WTC11 (cell line): ENCODE results near the gene ACBD3. TPM values are rescaled to one million over a fixed set of nuclear protein-coding genes. Genes with fewer than 3 reads are reported as not detected.

ENCODE experiments used
- ATAC-seq: fragments of 200-7000 bp; cut with Tn5 transposase; 2 replicates; pipeline ENCODE4 v1.10.0; 2021; ENCODE audit warnings: mild to moderate bottlenecking, moderate library complexity
- CTCF ChIA-PET: fragments of 300-600 bp; sonication (Branson Sonifier 250); formaldehyde crosslinking; loops from one replicate; lab custom pipeline; 2021; ENCODE audit warnings: antibody characterized with exemption; lab: Charles Lee
- POLR2A ChIA-PET: fragments of 350-600 bp; sonication (Branson Sonifier 250); formaldehyde crosslinking; loops from one replicate; lab custom pipeline; 2021; ENCODE audit warnings: antibody characterized with exemption; lab: Charles Lee
- DNase-seq: peaks from one replicate; pipeline ENCODE4 v3.0.0; 2021; ENCODE audit warnings: low spot score
- H3K27ac Mint-ChIP-seq: 2 replicates; pipeline ENCODE4 v1.8.0; 2021; ENCODE audit warnings: mixed read lengths
- H3K27me3 Mint-ChIP-seq: 2 replicates; pipeline ENCODE4 v1.8.0; 2021; ENCODE audit warnings: low read depth, mild to moderate bottlenecking, moderate library complexity, mixed read lengths
- H3K36me3 Mint-ChIP-seq: 2 replicates; pipeline ENCODE4 v1.8.0; 2021; ENCODE audit warnings: mixed read lengths
- H3K4me1 Mint-ChIP-seq: 2 replicates; pipeline ENCODE4 v1.8.0; 2022; ENCODE audit warnings: mixed read lengths
- H3K4me3 Mint-ChIP-seq: 2 replicates; pipeline ENCODE4 v1.8.0; 2021; ENCODE audit warnings: mild to moderate bottlenecking, moderate library complexity, mixed read lengths
- H3K9me3 Mint-ChIP-seq: 2 replicates; pipeline ENCODE4 v1.8.0; 2021; ENCODE audit warnings: mixed read lengths
- CREB1 ChIP-seq: sonication (generic); formaldehyde crosslinking; IDR thresholded peaks from 2 replicates; pipeline ENCODE4 v1.8.0; 2023; ENCODE audit warnings: mild to moderate bottlenecking, missing genetic modification reagents
- CTCF ChIP-seq: fragments of 200-600 bp; IDR thresholded peaks from 2 replicates; pipeline ENCODE4 v1.8.0; 2022; ENCODE audit warnings: antibody characterized with exemption
- ETV6 ChIP-seq: sonication (generic); formaldehyde crosslinking; IDR thresholded peaks from 2 replicates; pipeline ENCODE4 v1.8.1; 2022; ENCODE audit warnings: mild to moderate bottlenecking, missing genetic modification reagents
- HMGA2 ChIP-seq: fragments of 250-450 bp; sonication (Bioruptor Pico); IDR thresholded peaks from 2 replicates; pipeline ENCODE4 v1.4.0; 2021; ENCODE audit warnings: mild to moderate bottlenecking, moderate library complexity
- MLX ChIP-seq: sonication (generic); formaldehyde crosslinking; IDR thresholded peaks from 2 replicates; pipeline ENCODE4 v1.8.1; 2023; ENCODE audit warnings: mild to moderate bottlenecking, missing genetic modification reagents, moderate library complexity
- PRDM15 ChIP-seq: sonication (generic); formaldehyde crosslinking; IDR thresholded peaks from 2 replicates; pipeline ENCODE4 v1.8.0; 2022; ENCODE audit warnings: missing genetic modification reagents
- PRRX2 ChIP-seq: fragments of 250-450 bp; sonication (Bioruptor Pico); IDR thresholded peaks from 2 replicates; pipeline ENCODE4 v1.8.0; 2021; ENCODE audit warnings: mild to moderate bottlenecking
- SOX15 ChIP-seq: fragments of 250-450 bp; sonication (Bioruptor Pico); IDR thresholded peaks from 2 replicates; pipeline ENCODE4 v1.9.0; 2021; ENCODE audit warnings: mild to moderate bottlenecking
- TEAD1 ChIP-seq: sonication (generic); formaldehyde crosslinking; IDR thresholded peaks from 2 replicates; pipeline ENCODE4 v1.8.0; 2022; ENCODE audit warnings: mild to moderate bottlenecking, missing genetic modification reagents
- ZBTB21 ChIP-seq: sonication (generic); formaldehyde crosslinking; IDR thresholded peaks from 2 replicates; pipeline ENCODE4 v1.8.1; 2023; ENCODE audit warnings: mild to moderate bottlenecking, missing genetic modification reagents, borderline replicate concordance
- ZNF396 ChIP-seq: fragments of 250-450 bp; sonication (Bioruptor Pico); IDR thresholded peaks from 2 replicates; pipeline ENCODE4 v1.8.0; 2021; ENCODE audit warnings: mild to moderate bottlenecking, moderate library complexity, borderline replicate concordance
- ZNF423 ChIP-seq: fragments of 250-450 bp; sonication (Bioruptor Pico); IDR thresholded peaks from 2 replicates; pipeline ENCODE4 v2.1.2; 2022; ENCODE audit warnings: mild to moderate bottlenecking, moderate library complexity
- total RNA-seq: library from RNA; stranded (reverse); gene quantifications from 3 replicates; pipeline ENCODE4 v1.2.3, GENCODE V29; 2021
- TF ChIP-seq, protein P1 (sequence below): sonication (generic); formaldehyde crosslinking; IDR thresholded peaks from 2 replicates; pipeline ENCODE4 v1.8.1; 2023; ENCODE audit warnings: mild to moderate bottlenecking, missing genetic modification reagents
- TF ChIP-seq, protein P2 (sequence below): sonication (generic); formaldehyde crosslinking; IDR thresholded peaks from 2 replicates; pipeline ENCODE4 v1.8.1; 2023; ENCODE audit warnings: mild to moderate bottlenecking, moderate library complexity, missing genetic modification reagents
- TF ChIP-seq, protein P3 (sequence below): sonication (generic); formaldehyde crosslinking; IDR thresholded peaks from 2 replicates; pipeline ENCODE4 v1.8.1; 2022; ENCODE audit warnings: mild to moderate bottlenecking, missing genetic modification reagents, moderate library complexity, borderline replicate concordance
- TF ChIP-seq, protein P4 (sequence below): sonication (generic); formaldehyde crosslinking; IDR thresholded peaks from 2 replicates; pipeline ENCODE4 v1.8.1; 2022; ENCODE audit warnings: low read depth, missing genetic modification reagents, borderline replicate concordance
- TF ChIP-seq, protein P5 (sequence below): fragments of 250-450 bp; sonication (Bioruptor Pico); IDR thresholded peaks from 2 replicates; pipeline ENCODE4 v1.9.0; 2021; ENCODE audit warnings: mild to moderate bottlenecking, borderline replicate concordance

ACBD3 gene
- total RNA-seq, 1 experiment from 2014 or later, result 38.9 TPM

DNA sequence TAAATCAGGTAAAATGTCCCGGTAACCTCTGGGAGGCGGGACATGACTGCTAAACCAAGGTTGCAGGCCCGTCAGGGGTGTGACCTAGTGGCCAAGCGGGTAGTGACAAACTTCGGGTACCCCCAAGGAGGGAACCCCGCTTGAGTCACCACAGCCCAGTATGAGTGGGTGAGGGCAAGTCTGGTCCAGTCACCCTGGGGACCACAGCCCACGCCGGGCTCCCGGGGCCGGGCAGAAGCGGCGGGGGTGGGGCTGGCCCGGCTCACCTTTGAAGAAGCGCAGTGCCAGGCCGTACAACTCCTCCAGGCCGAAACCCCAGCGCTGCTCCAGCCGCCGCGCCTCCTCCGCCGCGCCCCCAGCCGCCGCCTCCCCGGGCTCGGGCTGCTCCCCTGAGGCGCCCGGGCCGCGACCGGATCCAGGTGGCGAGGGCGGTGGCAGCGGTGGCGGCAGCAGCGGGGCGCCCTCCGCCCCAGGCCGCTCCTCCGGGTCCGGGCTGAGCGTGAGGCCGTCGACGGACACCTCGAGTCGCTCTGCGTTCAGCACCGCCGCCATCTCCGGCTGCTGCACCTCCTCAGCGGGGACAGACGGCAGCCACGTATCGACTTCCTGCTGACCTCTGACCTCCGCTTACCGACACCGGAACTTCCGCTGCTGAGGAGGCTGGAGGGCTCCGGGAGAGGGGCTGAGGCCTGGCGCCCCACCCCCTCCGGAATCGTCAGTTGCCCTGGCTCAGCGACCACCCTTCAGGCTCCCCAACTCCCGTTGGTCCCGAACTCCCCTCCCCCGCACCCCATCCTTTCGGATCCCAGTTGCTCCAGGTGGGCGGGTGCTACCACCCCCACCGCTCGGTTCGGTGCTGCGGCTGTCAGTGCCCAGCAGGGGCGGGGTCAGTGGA, at the start of gene ACBD3 (continued):
- TF ChIP-seq, protein P1, sequence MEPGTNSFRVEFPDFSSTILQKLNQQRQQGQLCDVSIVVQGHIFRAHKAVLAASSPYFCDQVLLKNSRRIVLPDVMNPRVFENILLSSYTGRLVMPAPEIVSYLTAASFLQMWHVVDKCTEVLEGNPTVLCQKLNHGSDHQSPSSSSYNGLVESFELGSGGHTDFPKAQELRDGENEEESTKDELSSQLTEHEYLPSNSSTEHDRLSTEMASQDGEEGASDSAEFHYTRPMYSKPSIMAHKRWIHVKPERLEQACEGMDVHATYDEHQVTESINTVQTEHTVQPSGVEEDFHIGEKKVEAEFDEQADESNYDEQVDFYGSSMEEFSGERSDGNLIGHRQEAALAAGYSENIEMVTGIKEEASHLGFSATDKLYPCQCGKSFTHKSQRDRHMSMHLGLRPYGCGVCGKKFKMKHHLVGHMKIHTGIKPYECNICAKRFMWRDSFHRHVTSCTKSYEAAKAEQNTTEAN (CRISPR knock-in tag), result no peak
- TF ChIP-seq CTCF, result no peak
- 0 out of 2 replicates have a peak, but pooled peaks have one; percentile 50 for TF ChIP-seq TEAD1 (CRISPR knock-in tag)
- TF ChIP-seq ETV6, result no peak
- TF ChIP-seq PRDM15, result no peak
- TF ChIP-seq, protein P2, sequence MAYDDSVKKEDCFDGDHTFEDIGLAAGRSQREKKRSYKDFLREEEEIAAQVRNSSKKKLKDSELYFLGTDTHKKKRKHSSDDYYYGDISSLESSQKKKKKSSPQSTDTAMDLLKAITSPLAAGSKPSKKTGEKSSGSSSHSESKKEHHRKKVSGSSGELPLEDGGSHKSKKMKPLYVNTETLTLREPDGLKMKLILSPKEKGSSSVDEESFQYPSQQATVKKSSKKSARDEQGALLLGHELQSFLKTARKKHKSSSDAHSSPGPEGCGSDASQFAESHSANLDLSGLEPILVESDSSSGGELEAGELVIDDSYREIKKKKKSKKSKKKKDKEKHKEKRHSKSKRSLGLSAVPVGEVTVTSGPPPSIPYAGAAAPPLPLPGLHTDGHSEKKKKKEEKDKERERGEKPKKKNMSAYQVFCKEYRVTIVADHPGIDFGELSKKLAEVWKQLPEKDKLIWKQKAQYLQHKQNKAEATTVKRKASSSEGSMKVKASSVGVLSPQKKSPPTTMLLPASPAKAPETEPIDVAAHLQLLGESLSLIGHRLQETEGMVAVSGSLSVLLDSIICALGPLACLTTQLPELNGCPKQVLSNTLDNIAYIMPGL (CRISPR knock-in tag), result peak; percentile 93; the same call in 1 of the 2 replicates
- TF ChIP-seq, protein P3, sequence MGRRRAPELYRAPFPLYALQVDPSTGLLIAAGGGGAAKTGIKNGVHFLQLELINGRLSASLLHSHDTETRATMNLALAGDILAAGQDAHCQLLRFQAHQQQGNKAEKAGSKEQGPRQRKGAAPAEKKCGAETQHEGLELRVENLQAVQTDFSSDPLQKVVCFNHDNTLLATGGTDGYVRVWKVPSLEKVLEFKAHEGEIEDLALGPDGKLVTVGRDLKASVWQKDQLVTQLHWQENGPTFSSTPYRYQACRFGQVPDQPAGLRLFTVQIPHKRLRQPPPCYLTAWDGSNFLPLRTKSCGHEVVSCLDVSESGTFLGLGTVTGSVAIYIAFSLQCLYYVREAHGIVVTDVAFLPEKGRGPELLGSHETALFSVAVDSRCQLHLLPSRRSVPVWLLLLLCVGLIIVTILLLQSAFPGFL, result no peak
- TF ChIP-seq MLX (CRISPR knock-in tag), result no peak
- TF ChIP-seq PRRX2 (CRISPR knock-in tag), result no peak

- POLR2A ChIA-PET, result no interaction called here
- Mint-ChIP-seq H3K4me1 (no peaks in the 10 kb centered on the region), H3K9me3 (0 out of 2 replicates have a peak, but pooled peaks cover 3% of the 10 kb centered on the region), H3K4me3 (no peak overlapping the region), H3K27ac (no peak overlapping the region), H3K27me3 (no peaks in the 10 kb centered on the region), H3K36me3 (peaks cover 34% of the 10 kb centered on the region)
- DNase-seq (no peak), ATAC-seq (no peak)
- CTCF ChIA-PET, result no interaction called here
- TF ChIP-seq, protein P4, sequence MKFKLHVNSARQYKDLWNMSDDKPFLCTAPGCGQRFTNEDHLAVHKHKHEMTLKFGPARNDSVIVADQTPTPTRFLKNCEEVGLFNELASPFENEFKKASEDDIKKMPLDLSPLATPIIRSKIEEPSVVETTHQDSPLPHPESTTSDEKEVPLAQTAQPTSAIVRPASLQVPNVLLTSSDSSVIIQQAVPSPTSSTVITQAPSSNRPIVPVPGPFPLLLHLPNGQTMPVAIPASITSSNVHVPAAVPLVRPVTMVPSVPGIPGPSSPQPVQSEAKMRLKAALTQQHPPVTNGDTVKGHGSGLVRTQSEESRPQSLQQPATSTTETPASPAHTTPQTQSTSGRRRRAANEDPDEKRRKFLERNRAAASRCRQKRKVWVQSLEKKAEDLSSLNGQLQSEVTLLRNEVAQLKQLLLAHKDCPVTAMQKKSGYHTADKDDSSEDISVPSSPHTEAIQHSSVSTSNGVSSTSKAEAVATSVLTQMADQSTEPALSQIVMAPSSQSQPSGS, result no peak
- TF ChIP-seq, protein P5, sequence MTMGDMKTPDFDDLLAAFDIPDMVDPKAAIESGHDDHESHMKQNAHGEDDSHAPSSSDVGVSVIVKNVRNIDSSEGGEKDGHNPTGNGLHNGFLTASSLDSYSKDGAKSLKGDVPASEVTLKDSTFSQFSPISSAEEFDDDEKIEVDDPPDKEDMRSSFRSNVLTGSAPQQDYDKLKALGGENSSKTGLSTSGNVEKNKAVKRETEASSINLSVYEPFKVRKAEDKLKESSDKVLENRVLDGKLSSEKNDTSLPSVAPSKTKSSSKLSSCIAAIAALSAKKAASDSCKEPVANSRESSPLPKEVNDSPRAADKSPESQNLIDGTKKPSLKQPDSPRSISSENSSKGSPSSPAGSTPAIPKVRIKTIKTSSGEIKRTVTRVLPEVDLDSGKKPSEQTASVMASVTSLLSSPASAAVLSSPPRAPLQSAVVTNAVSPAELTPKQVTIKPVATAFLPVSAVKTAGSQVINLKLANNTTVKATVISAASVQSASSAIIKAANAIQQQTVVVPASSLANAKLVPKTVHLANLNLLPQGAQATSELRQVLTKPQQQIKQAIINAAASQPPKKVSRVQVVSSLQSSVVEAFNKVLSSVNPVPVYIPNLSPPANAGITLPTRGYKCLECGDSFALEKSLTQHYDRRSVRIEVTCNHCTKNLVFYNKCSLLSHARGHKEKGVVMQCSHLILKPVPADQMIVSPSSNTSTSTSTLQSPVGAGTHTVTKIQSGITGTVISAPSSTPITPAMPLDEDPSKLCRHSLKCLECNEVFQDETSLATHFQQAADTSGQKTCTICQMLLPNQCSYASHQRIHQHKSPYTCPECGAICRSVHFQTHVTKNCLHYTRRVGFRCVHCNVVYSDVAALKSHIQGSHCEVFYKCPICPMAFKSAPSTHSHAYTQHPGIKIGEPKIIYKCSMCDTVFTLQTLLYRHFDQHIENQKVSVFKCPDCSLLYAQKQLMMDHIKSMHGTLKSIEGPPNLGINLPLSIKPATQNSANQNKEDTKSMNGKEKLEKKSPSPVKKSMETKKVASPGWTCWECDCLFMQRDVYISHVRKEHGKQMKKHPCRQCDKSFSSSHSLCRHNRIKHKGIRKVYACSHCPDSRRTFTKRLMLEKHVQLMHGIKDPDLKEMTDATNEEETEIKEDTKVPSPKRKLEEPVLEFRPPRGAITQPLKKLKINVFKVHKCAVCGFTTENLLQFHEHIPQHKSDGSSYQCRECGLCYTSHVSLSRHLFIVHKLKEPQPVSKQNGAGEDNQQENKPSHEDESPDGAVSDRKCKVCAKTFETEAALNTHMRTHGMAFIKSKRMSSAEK (CRISPR knock-in tag), result no peak
- TF ChIP-seq ZNF396 (no peak), HMGA2 (CRISPR knock-in tag) (no peak), ZNF423 (CRISPR knock-in tag) (no peak), SOX15 (CRISPR knock-in tag) (no peak), CREB1 (no peak), ZBTB21 (CRISPR knock-in tag) (no peak)
These were observed 47.3 kb upstream of the ACBD3 start for GRCh38 chr1:226233806-226234205.
